ENCODE data around the gene SLC49A3.
"Not testable (repeated sequence)": the region's sequence is repeated elsewhere in the genome, so short reads cannot be mapped to it uniquely, and the experiment has no call there.

Gene SLC49A3

GRCh38 chr4:688854-689681, at the start of gene SLC49A3:
TSS of gene SLC49A3 (minus strand) at chr4:689151. CDS start at chr4:689127, 24 bp downstream.
- no peak for FAIRE-seq

GRCh38 chr4:736561-736960, 47.6 kb upstream of the SLC49A3 start:
- FAIRE-seq = not testable (repeated sequence)

- no peak for FAIRE-seq
Measured at GRCh38 chr4:735583-735982, 46.6 kb upstream of the SLC49A3 start.

DNA sequence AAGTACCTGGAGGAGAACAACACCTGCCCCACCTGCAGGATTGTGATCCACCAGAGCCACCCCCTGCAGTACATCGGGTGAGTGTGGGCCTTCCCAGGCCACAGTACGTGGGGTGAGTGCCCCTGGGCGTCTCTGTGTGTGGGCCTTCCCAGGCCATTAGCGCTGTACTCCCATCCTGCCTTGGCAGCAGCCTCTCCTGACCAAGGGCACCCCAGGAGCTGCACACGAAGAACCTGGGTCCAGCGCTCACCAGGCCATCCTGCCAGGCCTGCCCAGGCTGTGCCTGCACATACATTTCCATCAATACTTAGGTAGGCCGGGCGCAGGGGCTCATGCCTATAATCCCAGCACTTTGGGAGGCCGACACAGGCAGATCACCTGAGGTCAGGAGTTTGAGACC, 46.0 kb upstream of the SLC49A3 start:
- FAIRE-seq = no peak

DNA sequence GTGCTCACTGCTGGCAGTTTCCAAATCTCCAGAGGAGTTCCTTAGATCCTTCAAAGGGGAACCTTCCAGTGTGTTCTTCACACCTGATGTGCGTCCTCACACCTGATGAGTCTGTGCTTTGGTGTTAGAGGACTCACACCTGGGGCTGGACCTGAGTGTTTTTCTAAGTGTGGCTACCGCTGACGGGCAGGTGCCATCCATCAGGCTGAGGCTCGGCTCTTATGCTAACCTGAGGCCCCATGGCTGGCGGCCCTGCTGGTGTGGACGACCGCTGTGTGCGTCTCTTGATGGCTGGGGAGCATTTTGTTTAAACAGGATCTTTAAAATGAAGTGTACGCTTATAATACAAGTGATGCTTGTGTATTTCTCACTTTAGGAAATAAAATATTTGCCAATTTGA, 45.1 kb upstream of the SLC49A3 start:
- no peak for FAIRE-seq

- FAIRE-seq = no peak
Measured at GRCh38 chr4:733631-733980, 44.7 kb upstream of the SLC49A3 start.

- no peak for FAIRE-seq
Measured at GRCh38 chr4:732911-733630, 44.1 kb upstream of the SLC49A3 start.

DNA sequence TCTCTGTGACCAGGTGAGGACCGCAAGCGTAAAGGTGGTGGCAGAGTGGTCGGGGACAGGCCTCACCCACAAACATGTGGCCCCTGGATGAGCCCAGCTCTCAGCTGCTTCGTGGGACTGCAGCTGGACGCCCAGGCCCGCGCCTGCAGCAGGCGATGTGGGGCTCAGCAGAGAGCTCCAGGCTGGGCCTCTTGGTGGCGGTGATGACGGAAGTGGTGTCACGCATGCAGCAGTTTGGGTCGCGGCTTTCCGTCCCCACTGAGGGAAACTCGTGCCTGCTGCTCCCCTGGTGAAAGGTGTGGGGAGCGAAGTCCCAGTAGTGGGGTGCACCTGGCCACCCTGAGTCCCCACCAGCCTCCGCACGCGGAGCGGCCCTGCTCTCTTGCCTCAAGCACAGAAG, 43.5 kb upstream of the SLC49A3 start:
- no peak for FAIRE-seq

GRCh38 chr4:731954-732353, 43.0 kb upstream of the SLC49A3 start:
- not testable (repeated sequence) for FAIRE-seq

- not testable (repeated sequence) for FAIRE-seq
Measured at GRCh38 chr4:730946-731904, 42.3 kb upstream of the SLC49A3 start.

- no peak for FAIRE-seq
Measured at GRCh38 chr4:730511-730910, 41.6 kb upstream of the SLC49A3 start.

DNA sequence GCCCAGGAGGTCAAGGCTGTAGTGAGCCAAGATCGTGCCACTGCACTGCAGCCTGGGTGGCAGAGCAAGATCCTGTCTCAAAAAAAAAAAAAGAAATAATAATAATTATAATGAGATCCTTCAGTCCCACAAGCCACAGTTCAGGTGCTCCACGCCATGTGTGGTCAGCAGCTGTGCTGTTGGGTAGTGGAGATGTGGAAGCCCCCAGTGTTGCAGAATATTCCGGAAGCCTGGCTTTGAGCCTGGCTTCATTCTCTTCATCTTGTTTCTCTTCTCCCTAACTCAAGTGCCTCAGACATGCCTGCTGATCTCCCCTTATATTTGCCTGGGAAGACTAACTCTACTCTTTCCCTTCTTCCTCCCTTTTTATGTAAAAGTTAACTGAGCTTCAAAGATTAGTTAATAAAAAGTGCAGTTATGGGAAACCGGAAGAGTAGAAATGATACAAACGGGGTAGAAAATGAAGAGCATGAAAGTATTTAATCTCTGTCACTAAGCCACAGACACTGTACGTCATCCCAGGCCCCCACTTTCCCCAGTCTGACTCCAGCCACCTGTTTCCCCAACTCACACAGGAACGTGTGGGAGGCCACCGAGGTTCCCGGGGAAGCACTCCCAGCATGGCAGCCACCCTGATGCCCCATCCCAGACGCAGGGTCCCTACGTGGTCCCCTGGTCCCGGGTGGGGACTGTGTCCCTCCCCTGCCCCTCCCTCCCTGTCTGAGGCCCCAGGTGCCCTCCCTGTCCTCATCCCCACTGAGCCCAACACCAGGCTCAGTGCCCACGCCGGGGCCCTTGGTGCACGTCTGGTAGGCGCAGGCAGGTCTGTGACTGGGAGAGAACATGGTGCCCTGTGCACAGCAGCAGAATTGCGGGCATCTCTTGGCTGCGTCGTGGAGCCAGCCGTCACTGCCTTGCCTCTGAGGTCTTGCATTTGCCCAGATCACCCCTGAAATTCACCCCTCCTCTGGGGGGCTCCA, 40.7 kb upstream of the SLC49A3 start:
- no peak for FAIRE-seq

- no peak for FAIRE-seq
Measured at GRCh38 chr4:727576-727975, 38.6 kb upstream of the SLC49A3 start.

GRCh38 chr4:726838-727237, 37.9 kb upstream of the SLC49A3 start:
- no peak for FAIRE-seq

DNA sequence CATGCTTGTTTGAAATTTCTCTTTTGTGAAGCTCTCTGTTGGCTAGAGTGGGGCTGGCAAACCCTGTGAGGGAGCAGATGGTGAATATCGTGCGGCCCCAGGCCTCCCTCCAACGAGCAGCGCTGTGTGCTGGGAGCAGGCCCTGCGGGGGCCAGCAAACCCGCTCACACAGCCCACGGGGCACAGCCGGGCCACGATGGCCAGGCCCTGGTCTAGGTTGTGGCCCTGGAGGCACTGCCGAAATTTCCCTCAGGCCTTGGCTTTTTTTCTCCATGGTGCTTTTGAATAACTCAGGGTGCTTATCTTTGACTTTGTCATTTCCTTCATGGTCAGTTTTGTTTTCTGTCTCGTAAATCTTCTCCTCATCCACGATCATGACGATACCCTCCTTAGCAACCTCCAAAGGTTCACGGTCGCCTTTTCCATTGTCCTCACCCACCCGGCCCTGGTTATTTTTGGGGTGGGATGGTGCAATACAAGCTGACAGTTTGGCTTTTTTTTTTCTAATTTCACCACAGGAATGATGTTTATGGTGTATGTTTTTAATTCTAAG, 37.4 kb upstream of the SLC49A3 start:
- no peak for FAIRE-seq

DNA sequence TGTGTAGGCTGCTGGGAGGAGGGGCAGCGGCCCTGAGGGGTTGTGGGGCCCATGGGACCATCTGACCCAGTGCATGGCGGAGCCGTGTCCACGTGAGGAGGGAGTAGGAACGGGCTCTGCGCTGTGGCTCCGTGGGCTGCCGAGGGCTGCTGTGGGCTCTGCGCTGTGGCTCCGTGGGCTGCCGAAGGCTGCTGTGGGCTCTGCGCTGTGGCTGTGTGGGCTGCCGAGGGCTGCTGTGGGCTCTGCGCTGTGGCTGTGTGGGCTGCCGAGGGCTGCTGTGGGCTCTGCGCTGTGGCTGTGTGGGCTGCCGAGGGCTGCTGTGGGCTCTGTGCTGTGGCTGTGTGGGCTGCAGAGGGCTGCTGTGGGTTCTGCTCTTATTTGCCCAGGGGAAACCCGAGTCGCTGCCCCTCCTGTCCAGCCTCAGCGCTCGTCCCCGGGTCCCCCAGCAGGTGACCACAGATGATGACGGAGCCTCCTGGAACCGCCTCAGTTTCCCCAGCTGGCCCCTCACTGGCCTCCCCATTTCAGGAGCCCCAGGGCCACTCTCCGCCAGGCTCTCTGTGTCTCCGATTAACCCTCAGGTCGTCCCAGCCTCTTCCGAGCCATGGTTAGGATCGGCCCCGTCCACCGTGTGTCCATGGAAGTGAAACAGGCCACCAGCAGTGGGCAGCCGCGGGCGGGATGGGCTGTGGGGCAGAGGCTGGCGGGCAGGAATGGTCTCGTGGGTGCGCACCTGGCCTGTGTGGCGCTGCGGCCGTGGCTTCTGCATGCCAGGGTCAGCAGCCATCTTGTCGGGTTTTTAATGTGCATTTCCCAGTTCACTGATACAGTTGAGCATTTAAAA, 36.7 kb upstream of the SLC49A3 start:
- no peak for FAIRE-seq

GRCh38 chr4:723751-724530, 35.0 kb upstream of the SLC49A3 start:
- no peak for FAIRE-seq

DNA sequence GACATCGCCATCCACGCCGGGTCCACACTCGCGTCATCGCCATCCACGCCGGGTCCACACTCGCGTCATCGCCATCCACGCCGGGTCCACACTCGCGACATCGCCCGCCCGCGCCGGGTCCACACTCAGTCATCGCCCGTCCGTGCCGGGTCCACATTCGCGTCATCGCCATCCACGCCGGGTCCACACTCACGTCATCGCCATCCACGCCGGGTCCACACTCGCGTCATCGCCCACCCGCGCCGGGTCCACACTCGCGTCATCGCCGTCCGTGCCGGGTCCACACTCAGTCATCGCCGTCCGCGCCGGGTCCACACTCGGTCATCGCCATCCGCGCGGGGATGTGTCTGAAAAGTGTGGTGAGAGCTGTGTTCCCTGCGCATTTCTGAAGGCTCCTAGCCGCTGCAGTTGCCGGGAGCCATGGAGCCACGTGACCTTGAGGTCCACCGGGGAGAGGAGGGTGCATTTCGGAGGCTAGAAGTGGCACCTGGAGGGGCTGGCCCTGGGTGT, 34.0 kb upstream of the SLC49A3 start:
- FAIRE-seq = no peak

GRCh38 chr4:722169-722725, 33.3 kb upstream of the SLC49A3 start:
- FAIRE-seq = no peak

Data from A204.1 (cell line).